ENCODE data around the gene CIRBP.

The CIRBP gene

DNA sequence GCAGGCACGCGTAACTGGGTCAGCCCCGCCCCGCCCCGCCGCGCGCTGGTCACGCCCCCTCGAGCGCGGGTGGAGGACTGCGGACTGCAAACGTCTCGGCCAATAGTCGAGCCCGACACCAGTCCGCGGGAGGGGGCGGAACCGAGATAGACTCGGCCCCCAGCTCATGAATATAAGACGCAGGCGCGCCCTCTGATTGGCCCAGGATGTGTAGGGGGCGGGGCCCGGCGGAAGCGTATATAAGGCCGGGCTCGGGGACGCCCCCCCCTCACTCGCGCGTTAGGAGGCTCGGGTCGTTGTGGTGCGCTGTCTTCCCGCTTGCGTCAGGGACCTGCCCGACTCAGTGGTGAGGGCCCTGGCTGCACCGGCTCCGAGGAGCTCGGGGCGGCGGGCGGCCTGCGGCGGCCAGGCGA lies at the start of gene CIRBP:
Gene CIRBP (plus strand): TSS at position 268 of the 413 bp plus-strand sequence. CDS start 1,602 bp downstream, outside the sequence.
- peak; percentile 93 for DNase-seq

DNA sequence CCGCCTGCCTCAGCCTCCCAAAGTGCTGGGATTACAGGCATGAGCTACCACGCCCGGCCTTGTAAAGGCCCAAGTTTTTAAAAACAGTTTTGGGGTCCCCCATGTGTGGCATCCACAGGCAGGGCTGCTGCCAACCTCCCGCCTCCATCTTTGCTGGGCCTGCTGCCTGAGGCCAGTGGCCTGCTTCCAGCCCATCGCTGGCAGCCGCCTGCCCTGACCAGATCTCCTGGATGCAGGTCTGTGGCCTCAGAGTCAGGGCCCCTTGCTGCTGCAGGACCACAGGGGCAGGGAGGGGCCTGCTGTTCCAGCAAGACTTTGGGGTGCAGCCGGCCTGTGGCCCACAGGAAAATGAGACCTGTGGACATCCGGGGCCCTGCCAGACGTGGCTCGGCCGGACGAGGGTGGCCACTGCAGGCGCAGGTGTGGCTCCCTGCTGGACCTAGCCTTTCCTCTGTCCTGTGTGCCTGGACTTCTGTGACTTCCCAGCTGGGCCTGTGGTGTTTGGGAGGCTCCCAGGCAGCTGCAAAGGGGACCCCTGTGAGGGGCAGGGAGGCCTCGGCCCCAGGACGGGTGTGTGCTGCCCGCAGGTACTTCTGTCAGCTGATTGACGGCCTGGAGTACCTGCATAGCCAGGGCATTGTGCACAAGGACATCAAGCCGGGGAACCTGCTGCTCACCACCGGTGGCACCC lies 49.2 kb upstream of the CIRBP start:
- DNase-seq: no peak

DNA sequence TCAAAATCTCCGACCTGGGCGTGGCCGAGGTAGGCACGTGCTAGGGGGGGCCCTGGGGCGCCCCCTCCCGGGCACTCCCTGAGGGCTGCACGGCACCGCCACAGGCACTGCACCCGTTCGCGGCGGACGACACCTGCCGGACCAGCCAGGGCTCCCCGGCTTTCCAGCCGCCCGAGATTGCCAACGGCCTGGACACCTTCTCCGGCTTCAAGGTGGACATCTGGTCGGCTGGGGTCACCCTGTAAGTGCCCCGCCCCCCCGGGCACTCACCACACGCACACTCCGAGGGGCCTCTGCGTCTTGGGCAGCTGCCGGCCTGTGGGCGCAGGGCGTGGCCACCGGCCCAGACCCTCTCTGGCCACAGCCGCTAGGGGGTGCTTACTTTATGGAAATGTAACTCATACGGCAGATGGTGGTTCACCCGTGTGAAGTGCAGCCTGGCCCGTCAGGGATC lies 48.6 kb upstream of the CIRBP start:
- peak; percentile 79 for DNase-seq

DNA sequence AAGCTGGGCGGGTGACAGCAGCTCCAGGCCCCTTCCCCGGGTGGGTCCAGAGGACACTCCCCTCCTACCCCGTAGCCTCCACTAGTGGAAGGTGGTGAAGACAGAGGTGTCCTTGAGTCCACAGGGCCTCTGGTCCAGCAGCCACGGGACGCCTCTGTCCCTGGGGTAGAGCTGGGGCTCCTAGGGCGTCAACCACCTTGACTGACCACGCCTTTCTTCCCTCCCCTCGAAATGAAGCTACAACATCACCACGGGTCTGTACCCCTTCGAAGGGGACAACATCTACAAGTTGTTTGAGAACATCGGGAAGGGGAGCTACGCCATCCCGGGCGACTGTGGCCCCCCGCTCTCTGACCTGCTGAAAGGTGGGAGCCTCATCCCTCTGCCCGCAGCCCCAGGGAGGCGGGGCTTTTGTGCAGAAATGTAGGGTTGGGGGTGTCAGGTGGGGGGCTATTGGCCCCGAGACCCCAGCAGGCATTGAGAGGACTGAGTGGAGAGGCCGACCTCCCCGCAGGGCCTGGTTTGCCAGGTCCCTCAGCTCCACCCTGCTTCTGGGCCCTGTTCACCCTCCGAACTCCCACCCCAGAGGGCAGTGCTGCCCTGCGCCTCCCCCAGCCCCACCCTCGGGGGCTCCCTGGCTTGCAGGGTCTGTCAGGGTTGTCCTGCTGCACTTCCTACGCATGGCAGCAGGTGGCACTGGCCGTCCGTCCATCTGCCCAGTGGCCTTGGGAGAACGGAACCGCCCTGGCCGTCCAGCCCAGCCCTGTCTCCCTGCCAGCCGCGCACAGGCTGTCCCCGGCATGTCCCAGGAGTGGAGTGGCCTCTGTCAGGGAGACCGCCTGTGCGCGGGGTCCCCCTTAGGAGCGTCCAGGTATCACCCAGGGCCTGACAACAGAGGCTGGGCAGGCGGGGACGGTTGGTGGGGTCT lies 47.9 kb upstream of the CIRBP start:
- peak; percentile 24 for DNase-seq

DNA sequence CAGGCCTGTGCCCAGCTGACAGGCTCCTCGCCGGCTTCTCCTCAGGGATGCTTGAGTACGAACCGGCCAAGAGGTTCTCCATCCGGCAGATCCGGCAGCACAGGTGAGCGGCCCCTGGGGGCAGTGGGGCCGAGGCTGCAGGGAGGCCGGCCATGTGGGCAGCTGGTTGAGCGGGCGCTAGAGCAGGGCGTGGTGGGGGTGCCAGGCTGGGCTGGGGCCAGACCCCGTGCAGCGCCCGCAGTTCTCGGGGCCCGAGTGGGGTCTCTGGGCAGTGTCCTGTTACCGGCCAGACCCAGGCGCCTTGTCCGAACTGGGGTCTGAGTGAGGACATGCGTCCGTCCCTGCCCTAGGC lies 47.3 kb upstream of the CIRBP start:
- no peak for DNase-seq

DNA sequence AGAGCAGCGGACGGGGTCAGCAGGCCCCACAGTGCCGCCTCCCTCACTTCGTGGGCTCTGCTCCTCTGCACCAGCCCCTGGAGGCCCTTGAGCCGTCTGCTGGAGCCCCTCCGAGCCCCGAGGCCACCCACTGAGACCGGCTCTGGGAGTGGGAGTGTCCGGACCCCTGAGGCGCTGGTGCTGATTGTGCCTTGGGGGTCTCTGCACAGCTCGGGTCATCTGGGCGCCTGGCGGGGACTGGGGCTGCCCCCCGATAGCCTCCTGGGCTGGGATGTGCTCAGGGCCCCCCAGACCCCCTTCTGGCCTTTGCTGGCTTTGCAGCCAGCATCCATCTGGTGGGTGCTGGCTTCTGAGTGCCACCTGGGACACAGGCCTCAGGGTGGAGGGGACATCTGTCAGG lies 46.7 kb upstream of the CIRBP start:
- no peak for DNase-seq

DNA sequence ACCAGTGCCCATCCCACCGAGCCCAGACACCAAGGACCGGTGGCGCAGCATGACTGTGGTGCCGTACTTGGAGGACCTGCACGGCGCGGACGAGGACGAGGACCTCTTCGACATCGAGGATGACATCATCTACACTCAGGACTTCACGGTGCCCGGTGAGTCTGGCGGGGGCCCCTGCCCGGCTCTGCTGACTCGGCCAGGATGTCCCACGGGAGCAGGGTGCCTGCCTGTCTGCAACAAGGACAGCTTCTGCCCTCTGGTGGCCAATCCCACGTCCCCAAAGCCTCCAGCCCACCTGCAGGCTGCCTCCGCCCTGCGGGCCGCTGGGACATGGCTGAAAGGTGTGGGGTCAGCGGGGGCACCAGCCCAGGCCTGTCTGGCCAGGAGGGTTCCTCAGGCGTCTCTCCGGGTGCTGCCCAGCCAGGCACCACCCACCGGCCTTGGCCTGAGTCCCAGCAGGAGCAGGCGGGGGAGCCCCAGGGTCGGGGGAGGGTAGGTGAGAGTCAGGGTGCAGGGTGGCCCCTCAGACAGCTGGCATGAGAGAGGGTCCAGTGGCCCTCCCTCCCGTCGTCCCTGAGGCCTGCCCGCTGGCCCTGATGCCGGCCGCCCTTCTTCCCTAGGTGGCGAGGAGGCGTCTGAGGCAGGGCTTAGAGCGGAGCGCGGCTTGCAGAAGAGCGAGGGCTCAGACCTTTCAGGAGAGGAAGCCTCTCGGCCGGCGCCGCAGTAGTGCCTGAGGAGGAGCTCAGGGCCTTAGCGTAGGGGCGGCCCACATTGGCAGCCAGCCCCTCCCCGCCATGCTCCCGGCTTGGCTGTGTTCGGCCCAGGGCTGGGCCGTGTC lies 45.9 kb upstream of the CIRBP start:
- DNase-seq: no peak

DNA sequence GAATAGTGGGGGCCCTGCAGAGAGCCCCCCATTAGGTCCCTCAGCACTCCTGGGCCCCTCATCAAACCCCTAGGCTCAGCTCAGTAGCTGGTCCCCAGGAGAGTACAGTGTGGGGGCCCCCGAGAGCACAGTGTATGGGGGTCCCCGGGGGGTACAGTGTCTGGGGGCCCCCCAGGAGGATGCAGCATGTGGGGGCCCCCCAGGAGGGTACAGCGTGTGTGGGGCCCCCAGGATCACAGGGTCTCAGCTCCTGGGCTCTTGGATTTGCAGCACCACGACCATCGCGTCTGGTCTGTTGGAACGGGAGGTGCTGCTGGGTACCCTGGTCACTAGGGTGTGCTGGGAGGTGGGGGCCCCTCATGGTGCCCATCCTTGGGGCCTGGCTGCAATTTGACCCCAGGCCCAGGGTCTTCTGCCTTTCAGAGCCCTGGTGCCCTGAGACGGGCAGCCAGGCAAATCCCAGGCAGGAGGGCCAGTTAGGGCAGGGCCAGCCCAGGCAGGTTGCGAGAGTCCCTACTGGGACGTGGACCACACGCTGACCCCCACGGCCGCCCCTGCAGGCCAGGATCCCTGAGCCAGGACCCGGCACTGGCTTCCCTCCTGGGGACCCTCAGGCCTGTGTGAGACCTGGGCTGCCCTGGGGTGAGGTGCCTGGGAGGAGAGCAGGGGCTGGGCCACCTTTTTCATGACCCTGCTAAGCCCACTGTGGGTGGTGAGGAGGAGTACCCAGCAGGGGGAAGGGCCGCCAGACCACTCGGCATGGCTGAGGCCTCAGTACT lies 44.9 kb upstream of the CIRBP start:
- no peak for DNase-seq

DNA sequence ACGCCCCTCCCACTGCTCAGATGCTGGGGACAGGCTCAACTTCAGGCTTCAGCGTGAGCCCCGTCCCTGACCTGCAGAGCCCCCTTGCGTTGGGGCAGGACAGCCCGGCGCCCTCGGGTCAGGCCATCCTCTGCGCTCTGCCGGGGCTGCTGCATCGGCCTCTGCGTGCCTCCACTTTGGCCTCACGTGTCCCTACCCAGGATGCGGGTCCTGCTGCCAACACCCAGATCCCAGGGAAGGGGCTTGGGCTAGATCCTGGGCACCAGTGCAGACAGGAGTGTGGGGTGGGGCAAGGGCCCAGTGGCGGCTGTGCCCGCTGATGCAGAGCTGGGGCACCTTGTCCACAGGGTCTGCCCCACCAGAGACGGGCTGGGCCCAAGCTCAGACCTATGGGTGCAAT lies 44.3 kb upstream of the CIRBP start:
- DNase-seq: no peak

DNA sequence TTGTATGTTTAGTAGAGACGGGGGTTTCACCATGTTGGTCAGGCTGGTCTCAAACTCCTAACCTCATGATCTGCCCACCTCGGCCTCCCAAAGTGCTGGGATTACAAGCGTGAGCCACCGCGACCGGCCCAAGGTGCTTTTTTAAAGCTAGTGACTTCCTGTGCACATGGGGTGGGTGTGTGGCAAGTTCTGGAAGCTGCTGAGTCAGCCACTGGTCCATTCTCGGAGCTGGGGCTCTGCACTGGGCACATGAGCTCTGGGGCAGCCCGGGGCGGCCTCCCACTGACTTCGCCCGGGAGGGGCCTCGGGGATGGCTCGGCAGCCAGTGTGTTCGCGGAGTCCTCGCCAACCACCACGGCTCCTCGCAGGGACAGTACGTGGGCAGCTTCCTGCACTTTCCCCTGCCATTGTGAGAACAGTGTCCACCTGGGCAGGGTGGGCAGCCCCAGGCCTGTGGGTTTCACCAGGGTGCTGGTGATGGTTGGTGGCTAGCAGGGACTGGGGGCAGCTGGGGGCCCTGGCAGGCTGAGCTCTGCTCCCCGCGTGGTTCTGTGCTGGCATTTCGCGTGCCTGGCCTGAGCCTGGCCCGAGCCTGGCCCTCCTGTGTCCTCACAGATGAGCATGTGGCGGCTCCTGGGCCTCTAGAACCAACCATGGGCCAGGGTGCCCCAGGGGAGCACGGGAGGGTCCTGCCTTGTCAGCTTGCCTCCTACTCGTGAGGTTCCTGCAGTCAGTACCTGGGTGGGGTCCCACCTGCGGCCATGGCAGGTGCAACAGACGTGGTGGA lies 43.5 kb upstream of the CIRBP start:
- no peak for DNase-seq

DNA sequence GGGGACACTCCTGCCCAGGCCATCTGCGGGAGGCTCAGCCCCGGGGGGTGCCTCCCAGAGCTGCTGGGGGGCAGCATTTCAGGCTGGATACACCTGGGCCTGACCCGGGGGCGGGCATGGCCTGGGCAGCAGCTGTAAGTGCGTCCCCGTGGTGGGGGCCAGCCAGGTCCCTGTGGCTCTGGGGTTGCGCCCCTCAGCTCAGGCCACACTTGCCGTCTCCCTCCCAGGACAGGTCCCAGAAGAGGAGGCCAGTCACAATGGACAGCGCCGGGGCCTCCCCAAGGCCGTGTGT lies 43.0 kb upstream of the CIRBP start:
- DNase-seq: no peak

DNA sequence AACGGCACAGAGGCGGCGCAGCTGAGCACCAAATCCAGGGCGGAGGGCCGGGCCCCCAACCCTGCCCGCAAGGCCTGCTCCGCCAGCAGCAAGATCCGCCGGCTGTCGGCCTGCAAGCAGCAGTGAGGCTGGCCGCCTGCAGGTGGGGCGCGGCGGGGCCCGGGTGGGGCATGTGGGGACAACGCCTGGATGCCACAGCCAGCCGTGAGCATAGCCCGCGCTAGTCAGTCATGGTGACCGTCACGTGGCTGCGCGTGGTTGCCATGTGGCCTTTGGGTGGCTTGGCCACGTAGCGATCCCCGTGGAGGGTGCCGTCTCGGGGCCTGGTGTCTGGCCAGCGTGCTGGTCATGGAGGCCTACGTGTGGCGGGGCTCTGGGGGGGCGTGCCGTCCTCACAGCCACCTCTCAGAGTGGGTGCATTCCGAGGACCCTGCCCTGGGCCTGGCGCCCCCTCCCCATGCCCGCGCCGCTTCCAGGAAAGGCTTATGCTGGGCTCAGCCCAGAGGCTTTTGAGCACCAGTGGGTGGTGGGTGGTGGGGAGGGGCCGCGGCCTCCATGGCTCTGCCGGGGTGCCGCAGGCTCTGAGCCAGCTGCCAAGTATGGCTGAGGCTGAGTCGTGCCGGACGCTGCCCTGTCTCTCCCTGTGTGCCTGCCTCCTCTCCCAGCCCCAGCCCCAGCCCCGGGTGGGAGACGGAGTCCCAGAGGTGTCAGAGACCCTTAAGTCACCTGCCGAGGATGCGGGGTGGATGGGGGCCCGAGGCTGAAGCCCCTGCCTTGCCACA lies 42.4 kb upstream of the CIRBP start:
- no peak for DNase-seq

DNA sequence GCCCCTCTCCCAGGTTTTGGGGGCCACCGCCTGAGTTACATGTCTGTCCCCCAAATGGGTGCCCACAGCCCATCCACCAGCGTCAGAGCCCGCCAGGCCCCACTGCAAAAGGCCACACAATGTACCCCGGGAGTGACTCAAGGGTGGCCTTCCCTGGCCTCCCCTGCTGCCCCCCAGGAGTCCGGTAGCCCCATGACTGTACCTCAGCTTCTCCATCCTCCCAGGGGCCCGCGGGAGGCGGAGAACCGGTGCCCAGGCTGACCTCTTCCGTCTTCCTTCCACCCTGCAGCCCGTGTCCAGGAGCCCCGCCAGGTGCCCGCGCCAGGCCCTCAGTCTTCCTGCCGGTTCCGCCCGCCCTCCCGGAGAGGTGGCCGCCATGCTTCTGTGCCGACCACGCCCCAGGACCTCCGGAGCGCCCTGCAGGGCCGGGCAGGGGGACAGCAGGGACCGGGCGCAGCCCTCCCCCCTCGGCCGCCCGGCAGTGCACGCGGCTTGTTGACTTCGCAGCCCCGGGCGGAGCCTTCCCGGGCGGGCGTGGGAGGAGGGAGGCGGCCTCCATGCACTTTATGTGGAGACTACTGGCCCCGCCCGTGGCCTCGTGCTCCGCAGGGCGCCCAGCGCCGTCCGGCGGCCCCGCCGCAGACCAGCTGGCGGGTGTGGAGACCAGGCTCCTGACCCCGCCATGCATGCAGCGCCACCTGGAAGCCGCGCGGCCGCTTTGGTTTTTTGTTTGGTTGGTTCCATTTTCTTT lies 41.7 kb upstream of the CIRBP start:
- DNase-seq: no peak

DNA sequence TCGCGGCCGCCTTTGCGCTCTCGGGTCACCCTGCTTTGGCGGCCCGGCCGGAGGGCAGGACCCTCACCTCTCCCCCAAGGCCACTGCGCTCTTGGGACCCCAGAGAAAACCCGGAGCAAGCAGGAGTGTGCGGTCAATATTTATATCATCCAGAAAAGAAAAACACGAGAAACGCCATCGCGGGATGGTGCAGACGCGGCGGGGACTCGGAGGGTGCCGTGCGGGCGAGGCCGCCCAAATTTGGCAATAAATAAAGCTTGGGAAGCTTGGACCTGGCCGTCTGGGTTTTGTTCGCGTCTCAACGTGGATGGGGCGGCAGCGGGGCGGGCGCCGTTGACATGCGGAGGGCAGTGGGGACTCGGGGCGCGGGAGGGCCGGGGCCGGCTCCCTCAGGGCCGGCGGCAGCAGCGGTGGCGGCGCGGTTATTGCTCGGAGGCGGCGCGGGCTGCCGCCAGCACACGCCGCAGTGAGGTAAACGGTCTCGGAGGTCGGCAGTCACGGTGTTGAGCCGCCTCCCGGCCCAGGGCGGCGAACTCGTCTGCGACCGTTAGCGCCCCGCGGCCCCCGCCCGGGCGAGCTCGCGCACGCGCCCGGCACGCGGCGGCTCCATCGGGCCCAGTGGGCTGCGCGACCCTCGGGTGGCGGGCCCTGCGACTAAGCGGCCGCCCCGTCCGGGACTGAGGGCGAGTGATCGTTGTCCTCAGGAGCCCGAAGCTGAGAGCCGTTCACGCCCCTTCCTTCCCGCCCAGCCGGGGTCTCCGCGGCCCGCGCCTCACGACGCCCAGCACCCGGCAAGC lies 40.8 kb upstream of the CIRBP start:
- DNase-seq: no peak

DNA sequence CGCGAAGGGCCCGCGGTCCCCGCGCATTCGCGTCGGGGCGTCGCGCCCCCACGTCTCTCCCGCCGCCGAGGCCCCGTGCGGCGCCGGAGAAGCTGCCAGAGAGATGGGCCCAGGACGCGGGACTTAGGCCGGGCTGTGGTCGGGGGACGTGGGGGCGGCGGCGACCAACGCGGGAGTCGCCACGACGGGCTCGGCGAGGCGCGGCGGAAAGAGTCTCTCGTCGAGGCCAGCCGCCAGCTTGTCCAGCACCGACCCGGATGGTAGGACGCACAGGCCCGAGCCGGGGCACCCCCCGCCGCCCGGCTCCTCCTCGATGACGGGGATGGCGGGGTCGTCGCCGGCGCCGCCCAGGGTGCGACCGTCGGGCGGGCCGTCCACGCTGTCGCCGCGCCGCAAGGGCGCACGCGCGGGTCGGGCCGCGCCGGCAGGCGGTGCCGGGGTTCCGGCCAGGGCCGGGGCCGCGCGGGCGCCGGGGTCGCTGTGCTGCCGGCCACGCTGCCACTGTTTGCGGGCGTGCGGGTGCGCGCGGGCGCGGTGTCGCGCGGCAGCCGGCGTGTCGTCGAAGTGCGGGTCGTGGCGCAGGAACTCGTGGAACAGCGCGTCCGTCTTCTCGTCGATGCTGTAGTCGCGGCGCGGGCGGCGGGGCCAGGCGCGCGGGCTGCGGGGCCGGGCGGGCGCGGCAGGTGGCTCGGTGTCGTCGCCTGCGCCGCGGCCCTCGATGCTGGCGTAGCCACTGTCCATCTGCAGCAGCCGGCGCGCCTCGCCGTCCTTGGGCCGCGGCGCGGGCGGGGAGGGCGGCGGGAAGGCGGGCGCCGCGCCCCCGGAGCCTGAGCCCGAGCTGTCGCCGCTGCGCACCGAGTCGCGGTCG lies 39.8 kb upstream of the CIRBP start:
- DNase-seq: no peak

DNA sequence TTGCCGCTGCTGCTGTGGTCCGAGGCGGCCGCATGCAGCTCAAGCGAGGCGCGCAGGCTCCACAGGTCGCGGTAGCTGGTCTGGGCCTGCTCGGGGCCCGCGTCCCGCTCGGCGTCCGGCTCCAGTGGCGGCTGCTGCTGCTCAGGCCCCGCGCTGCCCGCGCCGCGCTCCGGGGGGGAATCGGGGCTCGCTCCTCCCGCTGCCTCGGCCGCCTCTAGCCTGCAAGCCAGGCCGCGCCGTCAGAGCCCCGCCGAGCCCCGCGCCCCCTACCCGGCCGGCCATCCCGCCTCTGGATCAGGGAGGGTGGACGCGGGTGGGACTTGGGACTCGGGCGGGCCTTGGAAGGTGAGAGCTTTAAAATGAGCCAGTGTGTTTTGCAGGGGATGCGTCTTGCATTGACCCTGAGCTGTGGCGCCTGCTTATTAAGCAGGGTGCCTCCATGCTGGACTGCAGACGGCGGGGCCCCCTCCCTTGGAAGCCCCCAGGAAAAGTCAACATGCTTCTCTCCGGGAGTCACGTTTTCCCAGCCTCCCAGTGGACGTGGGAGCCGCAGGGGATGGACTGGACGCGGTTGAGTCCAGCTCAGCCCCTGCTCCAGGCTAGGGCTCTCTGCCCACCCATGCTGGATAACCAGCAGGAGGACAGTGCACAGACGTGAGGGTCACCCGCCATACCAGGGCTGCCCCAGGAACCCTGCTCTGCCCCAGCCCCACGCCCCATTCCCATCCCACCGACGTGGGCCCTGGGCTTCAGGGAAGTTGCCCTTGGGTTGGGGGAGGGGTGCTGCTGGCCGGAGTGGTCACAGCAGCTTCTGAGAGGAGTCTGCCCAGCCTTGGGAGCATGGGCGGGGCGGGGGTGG lies 39.0 kb upstream of the CIRBP start:
- DNase-seq: no peak

DNA sequence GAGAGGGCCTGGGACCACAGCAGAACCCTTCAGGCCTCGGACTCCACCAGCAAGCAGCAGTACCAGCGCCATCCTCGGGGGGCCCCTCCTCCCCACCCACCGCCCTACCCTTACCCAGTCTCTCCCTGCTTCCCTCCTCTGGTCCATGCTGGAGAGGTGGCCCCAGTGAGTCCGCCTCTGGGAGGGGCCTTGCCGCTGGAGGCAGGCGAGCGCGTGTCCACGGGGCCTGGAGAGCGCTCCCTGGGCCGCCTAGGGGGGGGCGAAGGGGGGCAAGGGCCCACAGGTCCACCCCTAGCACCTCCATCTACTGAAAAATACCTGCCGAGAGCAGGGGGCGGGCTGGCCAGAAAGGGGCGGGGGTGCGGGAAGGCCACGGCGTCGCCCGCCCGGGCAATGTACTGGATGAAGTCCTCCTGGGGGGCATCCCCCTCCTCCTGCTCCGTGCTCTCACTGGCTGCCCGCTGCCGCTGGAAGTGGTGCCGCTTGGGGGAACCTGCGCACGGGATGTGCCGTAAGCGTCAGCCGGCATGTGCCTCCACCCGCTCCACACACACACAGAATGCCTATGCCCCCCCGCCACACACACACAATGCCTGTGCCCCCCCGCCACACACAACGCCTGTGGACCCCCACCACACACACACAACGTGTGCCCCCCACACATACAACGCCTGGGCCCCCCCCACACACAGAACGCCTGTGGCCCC lies 38.2 kb upstream of the CIRBP start:
- no peak for DNase-seq
